Upper lobe of left lung (tissue), 4 donors: ENCODE measurements around the gene TCF25.
"Not testable (repeated sequence)": the region's sequence is repeated elsewhere in the genome, so short reads cannot be mapped to it uniquely, and the experiment has no call there.

Experiments used
- CTCF ChIP-seq, 6 experiments: fragments of 450-650 bp in 4 of 6; fragments of 200-600 bp in 2 of 6; sonication (generic) in 2 of 6; IDR thresholded peaks; one replicate each; pipeline ENCODE4 v1.5.1; 2016 to 2019; ENCODE audit warnings: antibody characterized with exemption in 6 of 6
- POLR2A ChIP-seq, 4 donors: fragments of 450-650 bp; IDR thresholded peaks; one replicate each; pipeline ENCODE4 v1.5.1; 2016 to 2017; ENCODE audit warnings: antibody characterized with exemption in 4 of 4, mild to moderate bottlenecking in 2 of 4

- TF ChIP-seq CTCF, POLR2A (IDR thresholded peaks at IDR 0.05): not testable (repeated sequence)
Observed at GRCh38 chr16:89833664-89834363, 39.6 kb upstream of the TCF25 start.
